ENCODE data around the gene FBXO21. TPM values are rescaled to one million over a fixed set of nuclear protein-coding genes. Genes with fewer than 3 reads are reported as not detected.

FBXO21 gene
- polyA plus RNA-seq, 3 donors: 7.7 to 19.1 (median 17.2) TPM

DNA sequence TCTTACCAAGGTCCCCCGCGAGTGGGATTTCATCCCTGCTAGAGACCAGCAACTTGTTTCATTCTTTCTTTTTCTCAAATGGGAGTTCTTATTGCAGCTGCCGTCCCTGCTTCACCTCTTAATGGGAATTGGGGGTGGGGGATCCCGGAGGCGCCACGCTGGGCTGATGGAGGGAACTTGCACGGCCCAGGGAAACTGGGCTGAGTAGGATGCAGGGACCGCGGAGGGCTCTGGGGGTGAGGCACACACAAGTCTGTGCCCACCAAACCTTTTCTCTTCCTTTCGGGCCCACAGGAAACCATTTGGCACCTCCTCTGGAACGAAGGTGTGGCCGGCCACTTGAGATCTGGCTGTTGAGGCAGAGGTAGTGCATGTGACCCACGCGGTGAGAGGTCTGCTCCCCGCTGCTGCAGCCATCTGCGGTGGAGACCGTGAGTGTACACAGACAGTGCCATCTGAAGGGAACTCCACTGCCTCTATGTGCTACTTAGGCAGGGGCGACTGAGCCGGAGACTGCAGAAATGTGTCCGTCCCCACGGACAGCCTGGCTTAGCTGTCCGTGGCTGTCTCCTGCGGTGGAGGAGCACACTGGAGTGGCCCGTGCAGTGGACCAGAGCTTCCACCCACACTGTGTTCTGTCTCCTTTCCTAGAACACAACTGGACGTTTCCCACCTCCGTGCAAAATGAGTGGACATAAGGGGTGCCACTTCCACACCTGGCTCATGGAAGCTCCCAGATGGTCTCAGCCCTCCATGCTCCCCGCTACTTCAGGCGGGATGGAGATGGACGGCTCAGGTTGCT is 49.0 kb downstream of the FBXO21 start:
- Mint-ChIP-seq H3K4me1 (peaks cover 7% of the 10 kb centered on the region), H3K9me3 (no peaks in the 10 kb centered on the region), H3K27ac (no peak overlapping the region), H3K27me3 (ENCODE audit: low read depth in 3 of 3) (peaks cover 0 to 3% (median 3%) of the 10 kb centered on the region in 3 donors), H3K36me3 (peaks cover 30 to 31% of the 10 kb centered on the region in 2 donors), H3K4me3 (no peak overlapping the region)
- TF ChIP-seq CTCF (IDR thresholded peaks at IDR 0.05): no peak
- H3K4me3 ChIP-seq (replicated peaks in 1 of 3; ENCODE audit: low read depth in 2 of 3, low read length in 3 of 3): no peak overlapping the region
- no peaks in the 10 kb centered on the region for H4K20me1 ChIP-seq (ENCODE audit: insufficient read depth, low read length)
- no peaks in the 10 kb centered on the region for H3K4me1 ChIP-seq (ENCODE audit: control insufficient read depth in 1 of 2, insufficient read depth in 2 of 2, low read length in 2 of 2)
- H2AFZ ChIP-seq (ENCODE audit: insufficient read depth, low read depth, low read length, poor library complexity, severe bottlenecking): no peak overlapping the region
- no peak overlapping the region for H3K9ac ChIP-seq (ENCODE audit: insufficient read depth, low read length, poor library complexity, severe bottlenecking)
- no peaks in the 10 kb centered on the region for H3K79me2 ChIP-seq (ENCODE audit: insufficient read depth, low read length)
- no peak overlapping the region for H3K27ac ChIP-seq (ENCODE audit: low read depth in 1 of 2, low read length in 2 of 2)
- no peak overlapping the region for H3K4me2 ChIP-seq (replicated peaks; ENCODE audit: extremely low read depth, low read length, poor library complexity, severe bottlenecking)
- DNase-seq: no peak
- 90% methylated on average over 21 of the region's 29 CpGs for WGBS (ENCODE audit: insufficient coverage)
- no peaks in the 10 kb centered on the region for H3K27me3 ChIP-seq (ENCODE audit: control insufficient read depth in 2 of 2, insufficient read depth in 2 of 2, low read length in 2 of 2)
- peaks cover 12 to 28% of the 10 kb centered on the region in 2 donors for H3K36me3 ChIP-seq (replicated peaks in 1 of 2; ENCODE audit: control insufficient read depth in 1 of 2, insufficient read depth in 2 of 2, low read length in 2 of 2)
- H3K9me3 ChIP-seq (replicated peaks in 1 of 2; ENCODE audit: control insufficient read depth in 1 of 2, insufficient read depth in 1 of 2, low read length in 2 of 2): no peaks in the 10 kb centered on the region
- intact Hi-C loops (cut with micrococcal nuclease): no loop called here

DNA sequence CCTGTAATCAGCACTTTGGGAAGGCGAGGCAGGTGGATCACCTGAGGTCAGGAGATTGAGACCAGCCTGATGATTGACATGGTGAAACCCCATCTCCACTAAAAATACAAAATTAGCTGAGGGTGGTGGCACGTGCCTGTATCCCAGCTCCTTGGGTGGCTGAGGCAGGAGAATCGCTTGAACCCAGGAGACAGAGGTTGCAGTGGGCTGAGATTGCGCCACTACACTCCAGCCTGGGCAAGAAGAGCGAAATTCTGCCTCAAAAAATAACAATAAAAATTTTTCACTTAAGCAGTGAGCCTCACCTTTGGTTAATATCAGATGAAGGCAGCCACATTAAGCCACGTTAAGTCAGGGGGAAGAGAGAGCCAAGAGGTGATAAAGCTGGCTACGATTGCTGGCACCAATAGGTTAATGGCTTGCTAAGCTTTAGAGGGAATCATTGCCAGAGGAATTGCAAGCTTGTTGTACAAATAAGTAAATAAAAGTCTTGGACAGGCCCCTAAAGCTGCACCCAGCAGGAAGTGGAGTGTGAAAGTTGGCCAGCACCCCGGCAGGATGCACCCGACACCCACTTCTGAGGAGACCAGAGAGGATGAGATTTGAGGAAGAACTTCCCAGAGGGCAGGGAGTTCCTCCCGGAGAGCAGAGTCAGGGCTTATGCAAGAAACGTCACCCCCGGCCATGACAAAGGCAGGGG is 49.7 kb downstream of the FBXO21 start:
- intact Hi-C loops (cut with micrococcal nuclease): no loop called here
- H3K27ac Mint-ChIP-seq: no peak overlapping the region
- no peak for DNase-seq
- Histone ChIP-seq H3K27me3 (ENCODE audit: control insufficient read depth in 2 of 2, insufficient read depth in 2 of 2, low read length in 2 of 2) (no peaks in the 10 kb centered on the region), H3K9ac (ENCODE audit: insufficient read depth, low read length, poor library complexity, severe bottlenecking) (no peak overlapping the region), H3K27ac (ENCODE audit: low read depth in 1 of 2, low read length in 2 of 2) (no peak overlapping the region), H3K36me3 (replicated peaks in 1 of 2; ENCODE audit: control insufficient read depth in 1 of 2, insufficient read depth in 2 of 2, low read length in 2 of 2) (peaks cover 5 to 20% of the 10 kb centered on the region in 2 donors), H2AFZ (ENCODE audit: insufficient read depth, low read depth, low read length, poor library complexity, severe bottlenecking) (no peak overlapping the region), H3K4me3 (replicated peaks in 1 of 3; ENCODE audit: low read depth in 2 of 3, low read length in 3 of 3) (no peak overlapping the region), H3K79me2 (ENCODE audit: insufficient read depth, low read length) (no peaks in the 10 kb centered on the region), H4K20me1 (ENCODE audit: insufficient read depth, low read length) (no peaks in the 10 kb centered on the region), H3K4me2 (replicated peaks; ENCODE audit: extremely low read depth, low read length, poor library complexity, severe bottlenecking) (no peak overlapping the region), H3K9me3 (replicated peaks in 1 of 2; ENCODE audit: control insufficient read depth in 1 of 2, insufficient read depth in 1 of 2, low read length in 2 of 2) (no peaks in the 10 kb centered on the region), H3K4me1 (ENCODE audit: control insufficient read depth in 1 of 2, insufficient read depth in 2 of 2, low read length in 2 of 2) (no peaks in the 10 kb centered on the region)
- H3K36me3 Mint-ChIP-seq: peaks cover 23 to 24% of the 10 kb centered on the region in 2 donors
- H3K4me1 Mint-ChIP-seq: peaks cover 7% of the 10 kb centered on the region
- H3K9me3 Mint-ChIP-seq: no peaks in the 10 kb centered on the region
- TF ChIP-seq CTCF (IDR thresholded peaks at IDR 0.05): no peak
- WGBS (ENCODE audit: insufficient coverage): 35% methylated on average over 9 of the region's 12 CpGs
- no peak overlapping the region for H3K4me3 Mint-ChIP-seq
- peaks cover 0 to 3% (median 3%) of the 10 kb centered on the region in 3 donors for H3K27me3 Mint-ChIP-seq (ENCODE audit: low read depth in 3 of 3)
